Measurements from ENCODE around the gene DHRS11.

The DHRS11 gene, protein sequence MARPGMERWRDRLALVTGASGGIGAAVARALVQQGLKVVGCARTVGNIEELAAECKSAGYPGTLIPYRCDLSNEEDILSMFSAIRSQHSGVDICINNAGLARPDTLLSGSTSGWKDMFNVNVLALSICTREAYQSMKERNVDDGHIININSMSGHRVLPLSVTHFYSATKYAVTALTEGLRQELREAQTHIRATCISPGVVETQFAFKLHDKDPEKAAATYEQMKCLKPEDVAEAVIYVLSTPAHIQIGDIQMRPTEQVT

DNA sequence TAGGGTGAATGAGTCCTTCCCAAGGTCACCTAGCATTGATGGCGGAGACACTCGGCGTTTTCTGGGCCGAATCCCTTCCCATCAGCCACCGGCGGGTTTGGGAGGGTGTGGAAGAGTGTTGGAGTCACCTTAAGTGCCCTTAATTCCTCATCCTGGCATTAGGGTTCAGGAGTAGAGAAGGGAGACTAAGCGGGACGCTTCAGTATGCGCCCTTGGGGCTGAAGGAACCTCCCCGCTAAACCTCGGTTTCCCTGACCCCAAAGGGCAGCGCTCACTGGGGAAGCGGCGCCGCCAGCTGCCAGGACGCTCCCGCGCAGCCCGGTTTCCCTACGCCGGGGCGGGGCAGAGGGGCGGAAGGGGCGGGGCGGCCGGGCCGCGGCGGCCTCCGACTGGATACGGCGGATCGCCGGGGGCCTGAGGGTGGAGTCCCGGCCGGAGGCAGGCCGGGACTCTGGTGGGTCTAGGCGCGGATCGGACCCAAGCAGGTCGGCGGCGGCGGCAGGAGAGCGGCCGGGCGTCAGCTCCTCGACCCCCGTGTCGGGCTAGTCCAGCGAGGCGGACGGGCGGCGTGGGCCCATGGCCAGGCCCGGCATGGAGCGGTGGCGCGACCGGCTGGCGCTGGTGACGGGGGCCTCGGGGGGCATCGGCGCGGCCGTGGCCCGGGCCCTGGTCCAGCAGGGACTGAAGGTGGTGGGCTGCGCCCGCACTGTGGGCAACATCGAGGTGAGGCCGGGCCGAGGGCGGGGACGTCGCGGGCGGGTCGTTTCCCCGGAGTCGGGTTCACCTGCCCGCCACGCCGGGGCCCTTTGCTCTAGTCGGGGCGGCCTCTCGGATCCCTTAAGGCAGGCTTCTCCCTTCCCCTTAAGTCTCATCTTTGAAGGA lies at the start of gene DHRS11:
TSS of gene DHRS11 (plus strand) at position 446 of the 882 bp plus-strand sequence. CDS start at position 577, 131 bp downstream.
- DNase-seq (ENCODE audit: low read depth in 3 of 3, low spot score in 1 of 3): peak; percentile 19 to 77 (median 43)

DNA sequence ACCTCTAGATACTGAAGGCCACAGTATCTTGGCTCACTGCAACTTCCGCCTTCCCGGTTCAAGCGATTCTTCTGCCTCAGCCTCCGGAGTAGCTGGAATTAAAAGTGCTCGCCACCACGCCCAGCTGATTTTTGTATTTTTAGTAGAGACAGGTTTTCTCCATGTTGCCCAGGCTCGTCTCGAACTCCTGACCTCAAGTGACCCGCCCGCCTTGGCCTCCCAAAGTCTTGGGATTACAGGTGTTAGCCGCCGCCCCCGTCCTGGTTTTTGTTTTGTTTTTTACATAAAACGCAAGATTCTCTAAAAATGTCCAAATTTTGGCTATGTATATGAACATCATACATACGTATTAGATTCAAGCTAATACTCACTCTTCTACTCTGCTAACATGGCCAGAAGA lies 48.9 kb upstream of the DHRS11 start:
- no peak for DNase-seq (ENCODE audit: low read depth in 3 of 3, low spot score in 1 of 3)

DNA sequence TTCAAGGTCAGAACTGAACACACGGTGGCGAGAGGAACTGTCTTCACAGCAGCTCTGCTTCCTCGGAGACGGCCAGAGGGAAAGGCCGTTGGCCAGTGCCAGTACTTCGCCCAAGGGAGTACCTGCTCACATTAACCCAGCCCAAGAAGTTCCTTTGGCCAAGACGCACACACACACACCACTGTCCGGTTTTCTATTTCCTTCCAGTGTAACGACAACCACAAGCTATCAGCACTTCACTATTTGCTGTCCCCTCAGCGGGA lies 47.7 kb upstream of the DHRS11 start:
- no peak for DNase-seq (ENCODE audit: low read depth in 3 of 3, low spot score in 1 of 3)

DNA sequence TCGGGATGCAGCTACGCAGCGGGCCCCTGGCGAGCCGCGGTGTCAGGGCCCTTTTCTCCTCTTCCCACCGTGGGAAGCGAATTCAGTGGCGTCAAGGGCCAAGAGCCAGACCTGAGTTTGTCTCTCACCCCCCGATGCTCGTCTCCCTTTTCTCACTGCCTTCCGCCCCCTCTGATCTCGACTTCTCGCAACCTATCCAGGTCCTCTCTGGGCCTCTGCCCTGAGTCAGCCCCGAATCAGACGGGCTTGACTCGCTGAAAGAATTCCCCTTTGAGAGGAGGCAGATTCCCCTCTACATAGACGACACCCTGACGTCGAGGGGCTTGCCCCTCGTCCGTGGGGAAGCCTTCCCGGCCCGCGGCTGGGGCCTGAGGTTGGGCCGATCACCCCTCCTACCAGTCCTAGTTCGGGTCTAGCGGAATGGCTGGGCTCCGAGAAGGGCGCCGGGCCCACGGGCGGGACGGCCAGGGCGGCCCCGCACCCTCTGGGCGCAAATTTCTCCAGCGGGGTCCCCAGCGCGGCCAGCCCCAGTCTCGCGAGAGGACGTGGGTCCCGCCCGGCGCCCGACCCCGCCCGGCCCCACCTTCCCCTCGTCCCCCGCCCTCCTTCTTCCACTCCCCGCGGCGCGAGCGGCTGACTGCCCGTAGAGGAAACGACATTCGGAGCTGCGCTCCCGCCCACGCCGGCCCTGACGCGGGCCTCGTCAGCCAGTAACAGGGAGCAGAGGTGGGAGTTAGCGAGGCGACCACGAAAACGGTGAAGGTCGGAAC lies 47.2 kb upstream of the DHRS11 start, which contains the start of gene GGNBP2:
TSS of gene GGNBP2 (plus strand) at position 613 of the 770 bp plus-strand sequence. CDS start 806 bp downstream, outside the sequence.
- DNase-seq (ENCODE audit: low read depth in 3 of 3, low spot score in 1 of 3): peak; percentile 77 to 87 (median 83)

DNA sequence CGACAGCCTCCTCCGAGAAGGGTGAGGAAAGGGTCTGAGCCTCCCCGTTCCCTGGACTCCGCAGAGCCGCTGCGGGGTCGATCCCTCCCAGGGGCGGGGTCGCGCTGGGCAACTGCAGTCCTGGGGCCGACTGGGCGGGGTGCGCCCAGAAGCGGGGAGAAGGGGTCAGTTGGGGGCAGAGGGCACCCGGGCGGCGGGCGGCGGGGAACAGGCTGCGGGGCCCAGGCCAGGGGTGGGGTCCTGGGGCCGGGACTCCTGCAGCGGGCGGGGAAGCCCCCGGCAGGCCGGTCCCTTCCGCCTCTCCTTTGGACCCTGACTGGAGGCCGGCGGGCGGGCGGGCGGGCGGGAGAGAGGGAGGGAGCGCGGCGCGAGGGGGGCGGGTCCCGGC lies 46.6 kb upstream of the DHRS11 start:
- DNase-seq (ENCODE audit: low read depth in 3 of 3, low spot score in 1 of 3): no peak

DNA sequence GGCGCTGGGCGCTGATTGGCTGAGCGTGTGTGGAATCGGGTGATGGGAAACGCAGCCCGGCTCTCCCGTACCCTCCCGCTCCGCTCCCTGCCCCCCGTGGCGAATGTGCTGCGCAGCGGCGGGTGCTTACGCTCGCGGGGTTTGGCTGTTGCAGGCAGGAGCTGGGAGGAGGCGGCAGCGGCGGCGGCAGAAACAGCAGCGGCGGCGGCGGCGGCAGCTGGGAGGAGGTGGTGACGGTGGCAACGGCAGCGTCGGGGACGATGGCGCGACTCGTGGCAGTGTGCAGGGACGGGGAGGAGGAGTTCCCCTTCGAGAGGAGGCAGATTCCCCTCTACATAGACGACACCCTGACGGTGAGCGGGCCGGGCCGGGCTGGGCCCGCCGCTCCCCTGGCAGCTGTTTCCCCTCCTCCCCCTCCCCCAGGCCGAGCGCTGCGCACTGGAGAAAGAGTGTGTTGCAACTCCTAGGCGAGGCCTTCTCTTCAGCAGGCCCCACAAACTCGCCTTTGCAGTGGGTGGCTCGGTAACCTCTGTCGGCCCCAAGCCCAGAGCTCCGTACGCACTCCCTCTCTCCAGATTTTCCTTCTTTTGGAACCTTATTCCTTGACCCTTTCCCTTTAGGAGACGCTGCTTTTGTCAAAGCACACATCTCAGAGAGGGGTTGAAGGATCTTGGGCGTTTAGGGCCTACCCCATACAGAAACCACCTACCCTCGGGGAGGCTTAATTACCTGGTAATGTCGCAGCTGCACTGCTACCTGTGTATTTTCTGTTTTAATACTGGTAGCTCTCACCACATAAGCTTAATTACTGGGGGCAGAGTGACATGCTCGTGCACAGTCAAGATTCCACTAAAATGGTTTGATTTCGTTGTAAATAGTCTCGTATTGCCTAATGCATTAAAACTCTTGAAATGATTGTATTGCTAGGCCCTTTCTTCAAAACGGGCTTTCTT lies 45.9 kb upstream of the DHRS11 start:
- peak; percentile 88 to 95 (median 90) for DNase-seq (ENCODE audit: low read depth in 3 of 3, low spot score in 1 of 3)

DNA sequence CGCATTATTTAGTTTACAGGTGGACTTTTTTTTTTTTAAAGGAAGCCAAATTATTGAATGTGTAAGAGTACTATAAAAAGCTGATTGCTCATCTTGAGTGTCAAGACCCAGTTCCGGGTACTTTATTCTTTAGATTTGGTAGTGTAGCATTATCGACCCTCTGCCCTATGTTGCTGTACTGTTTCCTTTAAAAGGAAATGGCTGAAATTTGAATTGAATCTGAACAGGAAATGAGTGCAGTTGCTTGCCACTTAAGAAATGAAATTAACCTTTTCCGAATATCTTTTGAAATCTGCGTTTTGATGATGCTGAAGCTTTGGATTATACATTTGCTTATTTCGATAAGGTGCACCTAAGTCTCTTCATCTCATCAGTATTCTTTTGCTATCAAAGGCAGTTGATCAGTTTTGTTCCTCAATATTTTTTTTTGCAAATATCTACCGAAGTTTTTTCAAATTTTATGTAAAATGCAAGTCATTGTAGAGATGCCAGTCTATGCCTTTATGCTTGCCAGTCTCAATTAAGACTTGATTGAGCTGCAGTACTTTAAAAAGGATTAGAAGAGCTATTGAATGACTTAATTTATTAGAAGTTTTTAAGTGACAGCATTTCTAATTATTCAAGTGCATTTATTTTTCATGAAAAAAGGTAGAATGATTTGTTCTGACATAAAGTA lies 45.1 kb upstream of the DHRS11 start:
- no peak for DNase-seq (ENCODE audit: low read depth in 3 of 3, low spot score in 1 of 3)

DNA sequence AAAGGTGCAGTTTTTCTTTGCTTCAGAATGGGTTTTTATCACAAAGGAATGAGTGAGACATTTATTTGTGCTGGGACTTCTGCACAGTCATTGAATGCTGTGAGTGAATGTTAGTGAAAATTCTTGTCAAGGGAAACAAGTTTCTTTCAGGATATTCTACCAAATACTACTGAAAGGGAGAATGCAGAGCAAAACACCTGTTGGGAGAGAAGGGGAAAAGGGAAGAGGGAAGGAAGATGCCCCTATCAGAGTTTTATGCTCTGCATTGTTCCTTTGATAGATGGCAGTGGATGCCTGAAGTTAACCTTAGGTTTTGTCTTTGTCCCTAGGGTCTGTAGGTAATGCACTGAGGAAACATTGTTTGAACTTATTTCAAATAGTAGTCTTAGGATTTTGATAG lies 43.9 kb upstream of the DHRS11 start:
- no peak for DNase-seq (ENCODE audit: low read depth in 3 of 3, low spot score in 1 of 3)

DNA sequence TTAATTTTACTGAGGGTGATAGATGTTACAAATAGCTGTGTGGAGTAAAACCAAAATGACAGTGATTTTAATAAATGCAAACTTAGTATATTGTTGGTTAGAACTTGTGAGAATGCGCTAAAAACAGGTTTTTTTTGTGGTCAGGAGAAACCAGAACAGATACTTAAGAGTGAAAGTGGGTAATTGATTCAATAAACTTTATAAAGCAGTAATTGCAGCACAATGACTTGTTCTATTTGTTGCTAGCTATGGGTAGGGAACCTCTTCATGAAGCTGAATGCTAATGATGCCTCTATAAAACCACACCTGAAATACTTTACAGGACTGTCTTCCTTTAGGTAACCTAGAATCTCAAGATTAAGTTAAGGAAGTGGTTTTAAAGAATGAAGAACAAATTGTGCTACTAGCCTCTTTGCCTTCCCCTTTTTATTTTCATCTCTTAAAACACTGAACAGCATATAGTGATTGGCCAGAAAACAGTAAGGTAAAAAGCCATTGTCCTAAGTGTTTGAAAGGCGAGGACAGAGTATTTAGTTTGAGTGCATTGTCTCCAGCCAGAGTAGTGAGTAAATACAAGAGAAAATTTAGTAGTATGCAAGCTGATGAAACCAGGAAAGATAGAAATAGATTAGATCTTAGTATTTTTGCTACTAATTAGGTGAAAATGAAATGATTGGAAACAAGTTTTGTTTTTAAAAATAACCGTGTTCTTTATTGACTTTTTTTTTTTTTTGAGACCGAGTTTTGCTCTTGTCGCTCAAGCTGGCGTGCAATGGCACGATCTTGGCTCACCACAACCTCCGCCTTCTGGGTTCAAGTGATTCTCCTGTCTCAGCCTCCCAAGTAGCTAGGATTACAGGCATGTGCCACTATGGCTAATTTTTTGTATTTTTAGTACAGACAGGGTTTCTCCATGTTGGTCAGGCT lies 40.9 kb upstream of the DHRS11 start:
- no peak for DNase-seq (ENCODE audit: low read depth in 3 of 3, low spot score in 1 of 3)

DNA sequence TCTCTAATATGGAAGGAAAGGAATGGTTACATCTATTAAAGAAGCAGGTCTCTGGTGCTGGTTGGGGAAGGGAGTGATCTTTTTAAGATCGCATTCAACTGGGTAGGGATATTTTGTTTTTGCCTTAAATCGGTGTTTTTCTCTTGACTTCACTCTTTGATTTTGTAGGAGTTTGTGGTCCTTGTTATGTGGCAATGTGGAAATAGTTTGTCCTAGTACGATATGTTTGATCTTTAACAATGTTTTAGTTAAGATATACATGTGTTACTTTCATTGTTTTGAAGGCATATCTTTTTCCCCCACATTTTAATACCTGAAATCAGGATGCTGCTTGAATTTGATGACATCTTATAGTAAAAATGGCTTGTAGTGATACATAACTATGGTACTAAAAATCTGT lies 38.2 kb upstream of the DHRS11 start:
- no peak for DNase-seq (ENCODE audit: low read depth in 3 of 3, low spot score in 1 of 3)

DNA sequence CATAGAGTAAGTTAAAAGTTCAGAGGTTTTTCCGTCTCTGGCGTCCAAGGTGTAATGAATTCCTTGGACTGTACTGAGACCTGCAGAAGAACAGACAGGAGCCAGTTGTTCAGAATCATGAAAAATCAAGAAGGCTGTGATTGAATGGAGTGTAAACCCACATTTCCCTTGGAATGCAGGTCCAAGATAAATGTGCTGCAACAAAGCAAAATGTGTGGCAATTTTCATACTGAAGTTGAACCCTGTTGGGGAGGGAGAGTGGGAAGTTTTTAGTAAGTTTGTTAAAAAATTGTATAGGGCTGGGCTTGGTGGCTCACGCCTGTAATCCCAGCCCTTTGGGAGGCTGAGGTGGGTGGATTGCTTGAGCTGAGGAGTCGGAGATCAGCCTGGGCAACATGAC lies 25.6 kb upstream of the DHRS11 start:
- DNase-seq (ENCODE audit: low read depth in 3 of 3, low spot score in 1 of 3): no peak

DNA sequence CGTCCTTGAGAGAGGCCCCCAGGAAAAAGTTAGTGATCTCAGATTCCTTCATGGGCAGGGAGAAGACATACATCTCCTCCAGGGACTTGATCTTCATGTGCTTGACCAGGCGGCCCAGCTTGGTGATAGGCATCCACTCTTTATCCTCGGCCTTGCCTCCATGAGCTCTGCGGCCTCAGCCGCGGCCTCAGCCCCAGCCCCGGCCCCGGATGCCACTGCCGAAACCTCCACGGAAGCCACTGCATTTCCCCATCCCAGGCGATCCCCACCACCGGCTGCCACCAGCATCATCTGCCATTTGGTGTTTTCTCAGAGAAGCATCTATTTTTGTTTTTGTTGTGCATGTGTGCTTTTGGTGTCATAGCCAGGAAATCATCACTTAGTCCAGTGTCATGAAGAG lies 16.7 kb upstream of the DHRS11 start:
- no peak for DNase-seq (ENCODE audit: low read depth in 3 of 3, low spot score in 1 of 3)

DNA sequence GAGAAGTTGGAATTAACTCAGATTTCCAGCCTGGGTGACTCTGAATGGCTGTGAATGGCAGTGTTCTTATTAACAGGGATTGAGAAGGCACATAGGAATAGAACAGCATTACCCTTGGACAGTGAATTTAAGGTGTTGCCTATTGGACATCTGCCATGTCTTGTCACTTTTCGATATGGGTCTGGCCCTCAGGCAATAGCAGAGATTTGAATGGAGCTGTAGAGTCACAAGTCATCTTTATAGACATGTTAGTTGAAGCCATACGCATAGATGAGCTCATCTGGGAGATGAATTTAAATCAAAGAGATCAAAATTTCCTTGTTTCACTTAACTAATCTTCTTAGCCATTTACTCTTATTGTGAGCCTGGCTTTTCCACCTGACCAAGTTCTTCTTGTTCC lies 14.9 kb upstream of the DHRS11 start:
- no peak for DNase-seq (ENCODE audit: low read depth in 3 of 3, low spot score in 1 of 3)

DNA sequence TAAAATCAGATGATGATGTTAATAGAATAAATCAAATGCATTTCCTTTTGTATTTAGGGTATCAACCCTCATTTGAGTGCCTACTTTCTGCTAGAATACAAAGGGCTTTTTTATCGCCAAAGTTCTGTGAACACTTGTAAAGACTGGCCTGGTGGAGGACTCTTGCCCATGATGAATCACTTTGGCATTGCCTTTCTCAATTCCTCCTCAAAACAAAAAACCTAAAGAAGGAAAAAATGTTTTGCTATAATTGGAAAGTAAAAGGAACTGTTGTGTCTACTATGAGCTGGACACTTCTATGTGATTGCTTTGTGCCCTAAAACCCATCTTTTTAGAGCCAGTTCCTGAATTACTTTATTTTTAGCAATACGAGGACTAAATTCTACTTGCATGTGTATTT lies 13.0 kb upstream of the DHRS11 start:
- DNase-seq (ENCODE audit: low read depth in 3 of 3, low spot score in 1 of 3): no peak

DNA sequence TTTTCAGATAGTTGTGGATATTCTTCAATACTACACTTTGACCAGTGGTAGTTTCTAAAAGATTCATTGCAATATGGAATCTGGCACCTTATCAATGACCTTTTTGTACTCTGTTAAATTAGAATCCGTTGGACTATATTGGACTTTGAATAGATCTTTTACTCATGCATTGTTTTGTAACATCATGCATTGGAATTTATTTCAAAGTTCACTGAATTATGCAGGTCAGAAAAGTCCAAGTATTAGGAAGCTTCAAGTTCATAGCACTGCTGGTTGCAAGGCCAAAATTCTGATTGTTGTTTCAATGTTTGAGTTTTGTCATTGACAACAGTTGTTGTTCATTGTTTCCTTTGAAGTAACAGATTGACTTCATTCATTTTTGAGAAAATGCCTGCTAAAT lies 7.9 kb upstream of the DHRS11 start:
- DNase-seq (ENCODE audit: low read depth in 3 of 3, low spot score in 1 of 3): no peak

DNA sequence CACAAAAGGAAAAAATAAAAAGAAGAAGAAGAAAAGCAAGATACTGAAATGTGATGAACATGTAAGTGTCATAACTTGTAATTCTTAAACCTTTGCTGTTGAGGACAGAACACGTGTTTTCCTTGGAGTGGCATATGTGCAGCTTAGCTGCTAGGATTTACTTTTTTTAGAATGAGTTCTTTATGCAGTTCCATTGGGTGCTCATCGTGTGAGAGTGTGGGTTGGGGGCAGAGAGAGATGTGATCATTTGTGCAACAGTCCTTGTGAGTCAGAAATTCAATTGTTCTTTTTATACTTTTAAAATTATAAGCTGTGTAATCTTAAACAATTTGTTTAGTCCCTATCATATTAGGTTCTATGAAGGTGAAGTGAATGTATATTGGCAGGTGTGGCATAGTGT lies 5.5 kb upstream of the DHRS11 start:
- no peak for DNase-seq (ENCODE audit: low read depth in 3 of 3, low spot score in 1 of 3)

DNA sequence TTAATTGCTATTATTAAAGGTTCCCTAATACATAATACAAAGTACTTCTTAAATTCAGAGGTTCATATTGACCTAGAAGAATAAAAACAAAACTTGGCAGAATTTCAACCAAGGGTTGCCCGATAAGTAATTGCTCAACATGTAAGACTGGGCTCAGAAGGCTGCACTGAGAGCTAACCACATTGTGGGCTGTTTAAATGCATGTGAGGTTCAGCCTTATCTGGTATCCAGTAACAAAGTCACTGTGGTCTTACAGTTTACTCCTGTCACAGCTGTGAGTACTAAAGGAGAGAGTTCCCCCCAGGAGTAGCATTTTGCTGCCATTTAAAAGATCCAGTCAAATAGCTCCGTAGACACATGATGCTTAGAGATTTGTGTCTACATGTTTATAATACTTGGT lies 1.6 kb upstream of the DHRS11 start:
- no peak for DNase-seq (ENCODE audit: low read depth in 3 of 3, low spot score in 1 of 3)

DNA sequence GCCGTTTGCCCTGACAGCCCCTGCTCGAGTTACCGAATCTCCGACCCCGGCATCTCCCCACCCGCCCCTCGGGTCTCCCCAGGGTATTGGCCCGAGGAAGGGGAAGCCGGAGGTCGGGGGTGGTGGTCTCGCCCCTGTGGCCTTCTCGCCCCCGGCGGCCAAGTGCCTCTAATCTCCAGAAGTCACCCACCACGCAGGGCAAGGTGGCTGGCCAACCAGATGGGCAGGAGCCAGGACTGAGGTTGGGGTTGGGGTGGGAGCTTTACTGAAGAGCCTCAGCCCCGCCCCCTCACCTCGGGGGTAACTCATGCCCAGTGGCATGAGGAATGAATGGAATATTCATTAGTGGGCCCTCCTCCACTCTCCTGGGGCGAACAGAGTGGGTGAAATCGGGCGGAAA lies 637 bp downstream of the DHRS11 start:
- DNase-seq (ENCODE audit: low read depth in 3 of 3, low spot score in 1 of 3): no peak

DNA sequence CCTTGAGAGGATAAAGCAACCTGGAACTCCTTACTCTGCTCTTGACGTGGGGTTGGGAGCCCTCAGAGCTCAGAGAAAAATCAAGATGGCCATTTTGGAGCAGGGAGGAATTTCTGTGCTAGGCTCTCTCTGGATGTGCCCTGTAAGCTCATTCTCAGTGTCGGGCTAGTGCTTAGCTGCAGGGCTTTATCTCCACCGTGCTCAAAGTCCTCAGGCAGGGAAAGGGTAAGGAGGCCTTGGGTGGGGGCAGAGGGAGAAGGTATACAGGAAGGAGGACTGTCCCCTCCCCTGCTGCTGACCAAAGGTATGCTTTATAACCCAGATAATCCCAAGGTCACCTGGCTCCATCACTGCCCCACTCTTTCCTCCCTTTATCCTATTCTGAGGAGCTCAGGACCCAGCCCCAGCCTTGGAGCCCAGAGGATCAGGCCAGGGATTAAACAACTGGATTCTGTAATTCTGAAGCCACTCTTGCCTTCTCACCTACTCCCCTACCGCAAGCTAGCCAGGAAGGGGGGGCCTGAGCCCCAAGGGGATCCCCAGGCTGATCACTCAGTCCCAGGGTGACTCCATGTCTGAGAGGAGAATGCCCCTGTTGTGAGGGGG lies 1.1 kb downstream of the DHRS11 start:
- no peak for DNase-seq (ENCODE audit: low read depth in 3 of 3, low spot score in 1 of 3)

Measured in stimulated activated CD4-positive, alpha-beta T cell treated with anti-CD3 and anti-CD28 coated beads, TNF-alpha, amount 100 ng/mL, for 1 hour (primary cell).